Thyroid gland (tissue), 4 donors: Measurements from ENCODE around the gene OTOP1. TPM values are rescaled to one million over a fixed set of nuclear protein-coding genes. Genes with fewer than 3 reads are reported as not detected.

ENCODE experiments used
- DNase-seq, 2 donors: peaks; one replicate each; pipeline ENCODE4 v3.0.0-alpha.2; 2019
- H3K27ac ChIP-seq, 3 donors: fragments of 200-600 bp; sonication (generic); 1 replicate in 2 of 3; 2 replicates in 1 of 3; pipeline ENCODE4 v1.5.1; 2016 to 2019; ENCODE audit warnings: mild to moderate bottlenecking in 1 of 3, moderate library complexity in 1 of 3
- H3K27me3 ChIP-seq: fragments of 200-600 bp; sonication (generic); one replicate; pipeline ENCODE4 v1.5.1; 2019
- H3K36me3 ChIP-seq, 2 donors: fragments of 200-600 bp; sonication (generic); one replicate each; pipeline ENCODE4 v1.5.1; 2016 to 2019
- H3K4me1 ChIP-seq, 2 donors: fragments of 200-600 bp; sonication (generic); one replicate each; pipeline ENCODE4 v1.5.1; 2017 to 2019
- H3K4me3 ChIP-seq, 3 donors: fragments of 200-600 bp; sonication (generic); replicated peaks in 1 of 3; 1 replicate in 2 of 3; 2 replicates in 1 of 3; pipeline ENCODE4 v1.5.1; 2016; ENCODE audit warnings: mild to moderate bottlenecking in 1 of 3
- H3K9me3 ChIP-seq: fragments of 200-600 bp; sonication (generic); one replicate; pipeline ENCODE4 v1.5.1; 2017
- CTCF ChIP-seq, 6 experiments: fragments of 200-600 bp in 3 of 6; fragments of 450-650 bp in 3 of 6; sonication (generic) in 3 of 6; IDR thresholded peaks; one replicate each; pipeline ENCODE4 v1.5.1; 2016 to 2019; ENCODE audit warnings: antibody characterized with exemption in 6 of 6, mild to moderate bottlenecking in 2 of 6, inconsistent platforms in 1 of 6, moderate library complexity in 1 of 6
- POLR2A ChIP-seq, 2 donors: fragments of 450-650 bp; IDR thresholded peaks; one replicate each; pipeline ENCODE4 v1.6.1; 2017; ENCODE audit warnings: antibody characterized with exemption in 2 of 2, mild to moderate bottlenecking in 2 of 2, moderate library complexity in 1 of 2
- WGBS, 2 donors: methylation state at CpG; one replicate each; pipeline ENCODE4 v1.1.5; 2017; 5-methylcytosine and 5-hydroxymethylcytosine counted together
- intact Hi-C: fragments of 100-400 bp; cut with DNase I; formaldehyde crosslinking; loops from one replicate; pipeline ENCODE4 v1.15.1; 2023
- total RNA-seq, 4 donors: library from RNA; depleted of rRNA; stranded (reverse); fragments of >200 nt; gene quantifications; one replicate each; pipeline ENCODE4 v1.2.3, GENCODE V29; 2016

The OTOP1 gene
- not detected for total RNA-seq

- Histone ChIP-seq H3K4me1 (no peaks in the 10 kb centered on the region), H3K36me3 (no peaks in the 10 kb centered on the region), H3K4me3 (no peak within 1 kb of the TSS), H3K27ac (no peak within 1 kb of the TSS), H3K9me3 (no peaks in the 10 kb centered on the region), H3K27me3 (peaks cover 13% of the 10 kb centered on the region)
- WGBS, 2 donors, result 8 to 19% methylated on average over 20 to 48 of the region's 82 CpGs
- DNase-seq, result no peak
- intact Hi-C loops, result no loop called here
- no peak for TF ChIP-seq CTCF (IDR thresholded peaks at IDR 0.05)
- TF ChIP-seq POLR2A (IDR thresholded peaks at IDR 0.05), result no peak
These were observed at the start of gene OTOP1 for GRCh38 chr4:4226606-4227438. OTOP1 (minus strand) TSS chr4:4226929; CDS start chr4:4226864, 65 bp downstream.

GRCh38 chr4:4274226-4274625 is 47.5 kb upstream of the OTOP1 start:
- no peak for DNase-seq
- H3K9me3 ChIP-seq, result no peaks in the 10 kb centered on the region
- intact Hi-C loops, result no loop called here
- no peaks in the 10 kb centered on the region for H3K27me3 ChIP-seq
- no peak for TF ChIP-seq CTCF (IDR thresholded peaks at IDR 0.05)
- no peak for TF ChIP-seq POLR2A (IDR thresholded peaks at IDR 0.05)
- H3K4me1 ChIP-seq, result no peaks in the 10 kb centered on the region
- WGBS, 2 donors, result 95 to 96% methylated on average over 14 of the region's 14 CpGs
- peaks cover 17 to 36% of the 10 kb centered on the region in 2 donors for H3K36me3 ChIP-seq
- H3K27ac ChIP-seq, result no peak overlapping the region
- no peak overlapping the region for H3K4me3 ChIP-seq

GRCh38 chr4:4271912-4272311 is 45.2 kb upstream of the OTOP1 start:
- Histone ChIP-seq H3K4me3 (no peak overlapping the region), H3K9me3 (no peaks in the 10 kb centered on the region), H3K27me3 (no peaks in the 10 kb centered on the region), H3K4me1 (no peaks in the 10 kb centered on the region), H3K27ac (no peak overlapping the region), H3K36me3 (peaks cover 17 to 31% of the 10 kb centered on the region in 2 donors)
- TF ChIP-seq POLR2A (IDR thresholded peaks at IDR 0.05) (no peak), CTCF (IDR thresholded peaks at IDR 0.05) (no peak)
- no peak for DNase-seq
- intact Hi-C loops, result no loop called here
- WGBS, 2 donors, result 87 to 90% methylated on average over 10 of the region's 10 CpGs

- 72 to 73% methylated on average over 4 of the region's 4 CpGs for WGBS, 2 donors
- TF ChIP-seq CTCF (IDR thresholded peaks at IDR 0.05), result no peak
- TF ChIP-seq POLR2A (IDR thresholded peaks at IDR 0.05), result no peak
- intact Hi-C loops, result no loop called here
- no peaks in the 10 kb centered on the region for H3K27me3 ChIP-seq
- no peak overlapping the region for H3K27ac ChIP-seq
- H3K9me3 ChIP-seq, result no peaks in the 10 kb centered on the region
- no peak for DNase-seq
- H3K36me3 ChIP-seq, result peaks cover 17 to 31% of the 10 kb centered on the region in 2 donors
- no peaks in the 10 kb centered on the region for H3K4me1 ChIP-seq
- H3K4me3 ChIP-seq, result no peak overlapping the region
These were observed 43.8 kb upstream of the OTOP1 start for GRCh38 chr4:4270529-4270928.

GRCh38 chr4:4269856-4270255 is 43.1 kb upstream of the OTOP1 start:
- H3K4me1 ChIP-seq, result no peaks in the 10 kb centered on the region
- H3K27ac ChIP-seq, result no peak overlapping the region
- no peak overlapping the region for H3K4me3 ChIP-seq
- no peak for TF ChIP-seq POLR2A (IDR thresholded peaks at IDR 0.05)
- TF ChIP-seq CTCF (IDR thresholded peaks at IDR 0.05), result no peak
- no peak for DNase-seq
- 86% methylated on average over 4 of the region's 4 CpGs for WGBS, 2 donors
- intact Hi-C loops, result no loop called here
- peaks cover 17 to 29% of the 10 kb centered on the region in 2 donors for H3K36me3 ChIP-seq
- H3K27me3 ChIP-seq, result no peaks in the 10 kb centered on the region
- no peaks in the 10 kb centered on the region for H3K9me3 ChIP-seq
